IMR-90 (cell line): ENCODE data around the gene PLXNA4. TPM values are rescaled to one million over a fixed set of nuclear protein-coding genes. Genes with fewer than 3 reads are reported as not detected.

Source experiments
- ATAC-seq: fragments of 200-7000 bp; cut with Tn5 transposase; 2 replicates; pipeline ENCODE4 v1.9.1; 2020; ENCODE audit warnings: low read depth, mild to moderate bottlenecking, moderate library complexity
- BruUV-seq: library from RNA; stranded (reverse); fragments of 400-500 nt; replicated peaks from 2 replicates; lab custom pipeline; 2021; lab: Mats Ljungman, UMichigan
- CTCF ChIA-PET: fragments of 300-600 bp; formaldehyde crosslinking; extraction: SDS; loops from one replicate; lab custom pipeline; 2021; ENCODE audit warnings: antibody characterized with exemption; lab: Yijun Ruan, JAX
- POLR2A ChIA-PET: fragments of 300-600 bp; sonication (Branson Sonifier 250); formaldehyde crosslinking; loops from one replicate; lab custom pipeline; 2022; ENCODE audit warnings: antibody characterized with exemption; ENCODE audit not compliant: unreplicated experiment; lab: Charles Lee
- DNase-seq: peaks from one replicate; pipeline ENCODE4 v3.0.0; 2013
- H2AFZ ChIP-seq: replicated peaks from 2 replicates; pipeline ENCODE3; 2013; ENCODE audit warnings: low read length, mild to moderate bottlenecking; ENCODE audit not compliant: poor library complexity
- H2AK5ac ChIP-seq: 2 replicates; pipeline ENCODE4 v1.6.1; 2013; ENCODE audit warnings: low read depth, low read length, inconsistent platforms
- H2AK9ac ChIP-seq: replicated peaks from 2 replicates; pipeline ENCODE3; 2013; ENCODE audit warnings: mild to moderate bottlenecking, low read depth, low read length, moderate library complexity; ENCODE audit not compliant: poor library complexity
- H2BK120ac ChIP-seq: 2 replicates; pipeline ENCODE4 v1.6.1; 2013; ENCODE audit warnings: low read depth, low read length, inconsistent platforms
- H2BK15ac ChIP-seq: 3 replicates; pipeline ENCODE4 v1.6.1; 2013; ENCODE audit warnings: low read depth, low read length, inconsistent platforms
- H2BK20ac ChIP-seq: 2 replicates; pipeline ENCODE4 v1.6.1; 2013; ENCODE audit warnings: low read depth, mild to moderate bottlenecking, inconsistent platforms, low read length, moderate library complexity
- H2BK5ac ChIP-seq: 2 replicates; pipeline ENCODE4 v1.6.1; 2013; ENCODE audit warnings: mild to moderate bottlenecking, low read depth, low read length, inconsistent platforms; ENCODE audit not compliant: poor library complexity, severe bottlenecking
- H3K14ac ChIP-seq: replicated peaks from 2 replicates; pipeline ENCODE4 v1.6.1; 2013; ENCODE audit warnings: low read depth, low read length, inconsistent platforms
- H3K18ac ChIP-seq: 2 replicates; pipeline ENCODE4 v1.6.1; 2013; ENCODE audit warnings: low read depth, low read length, control low read depth
- H3K23ac ChIP-seq: 2 replicates; pipeline ENCODE4 v1.6.1; 2013; ENCODE audit warnings: low read depth, low read length, inconsistent platforms
- H3K27ac ChIP-seq: 2 replicates; pipeline ENCODE4 v1.5.1; 2013; ENCODE audit warnings: mild to moderate bottlenecking, control low read depth, low read length; ENCODE audit not compliant: insufficient read depth
- H3K27me3 ChIP-seq: 2 replicates; pipeline ENCODE4 v1.6.1; 2013; ENCODE audit warnings: low read length; ENCODE audit not compliant: control insufficient read depth, insufficient read depth
- H3K36me3 ChIP-seq: 2 replicates; pipeline ENCODE4 v1.6.1; 2013; ENCODE audit warnings: low read length, mixed read lengths; ENCODE audit not compliant: control insufficient read depth, insufficient read depth
- H3K4ac ChIP-seq: 2 replicates; pipeline ENCODE4 v1.6.1; 2013; ENCODE audit warnings: low read depth, low read length, inconsistent platforms
- H3K4me1 ChIP-seq: 2 replicates; pipeline ENCODE4 v1.6.1; 2013; ENCODE audit warnings: low read length, mixed read lengths; ENCODE audit not compliant: control insufficient read depth, insufficient read depth
- H3K4me2 ChIP-seq: 2 replicates; pipeline ENCODE4 v1.6.1; 2013; ENCODE audit warnings: low read depth, mild to moderate bottlenecking, control low read depth, low read length, moderate library complexity
- H3K4me3 ChIP-seq: 2 replicates; pipeline ENCODE4 v1.5.1; 2013; ENCODE audit warnings: low read depth, mild to moderate bottlenecking, control low read depth, low read length, moderate library complexity; ENCODE audit not compliant: insufficient read depth
- H3K56ac ChIP-seq: 2 replicates; pipeline ENCODE4 v1.6.1; 2013; ENCODE audit warnings: low read length, inconsistent platforms; ENCODE audit not compliant: insufficient read depth; ENCODE audit errors: extremely low read depth
- H3K79me1 ChIP-seq, 2 experiments: 2 replicates each; pipeline ENCODE4 v1.6.1; 2013; ENCODE audit warnings: low read length in 2 of 2, inconsistent platforms in 1 of 2, low read depth in 1 of 2
- H3K9ac ChIP-seq: 2 replicates; pipeline ENCODE4 v1.6.1; 2013; ENCODE audit warnings: low read depth, low read length, control low read depth
- H3K9me1 ChIP-seq: 2 replicates; pipeline ENCODE4 v1.6.1; 2013; ENCODE audit warnings: low read length, inconsistent platforms; ENCODE audit not compliant: insufficient read depth
- H3K9me3 ChIP-seq: 2 replicates; pipeline ENCODE4 v1.6.1; 2013; ENCODE audit warnings: low read length; ENCODE audit not compliant: control insufficient read depth, insufficient read depth
- H4K20me1 ChIP-seq: 2 replicates; pipeline ENCODE4 v1.6.1; 2013; ENCODE audit warnings: low read length, inconsistent platforms; ENCODE audit not compliant: insufficient read depth
- H4K5ac ChIP-seq: 2 replicates; pipeline ENCODE4 v1.6.1; 2013; ENCODE audit warnings: mild to moderate bottlenecking, low read depth, low read length, control low read depth
- H4K8ac ChIP-seq, 2 experiments: 2 replicates each; pipeline ENCODE4 v1.6.1; 2013; ENCODE audit warnings: low read depth in 2 of 2, low read length in 2 of 2, control low read depth in 1 of 2, inconsistent platforms in 1 of 2
- H4K91ac ChIP-seq: 2 replicates; pipeline ENCODE4 v1.6.1; 2013; ENCODE audit warnings: low read depth, low read length, inconsistent platforms; ENCODE audit not compliant: insufficient read depth
- BHLHE40 ChIP-seq: fragments of 150-350 bp; IDR thresholded peaks from 2 replicates; pipeline ENCODE4 v1.6.1; 2016; ENCODE audit warnings: mild to moderate bottlenecking, low read depth, low read length
- CEBPB ChIP-seq: IDR thresholded peaks from 2 replicates; pipeline ENCODE4 v1.6.1; 2012; ENCODE audit warnings: low read depth, low read length, improper control_type of control experiment
- CHD1 ChIP-seq: IDR thresholded peaks from 2 replicates; pipeline ENCODE4 v1.6.1; 2012; ENCODE audit warnings: low read depth, low read length, improper control_type of control experiment
- ELK1 ChIP-seq: fragments of 150-350 bp; IDR thresholded peaks from 2 replicates; pipeline ENCODE4 v1.6.1; 2016; ENCODE audit warnings: low read depth, mild to moderate bottlenecking, low read length, moderate library complexity, borderline replicate concordance
- FOS ChIP-seq: fragments of 150-350 bp; IDR thresholded peaks from 2 replicates; pipeline ENCODE4 v1.6.1; 2016; ENCODE audit warnings: low read depth, low read length
- MAFK ChIP-seq: IDR thresholded peaks from 2 replicates; pipeline ENCODE4 v1.6.1; 2012; ENCODE audit warnings: low read depth, low read length, improper control_type of control experiment
- MAZ ChIP-seq: IDR thresholded peaks from 2 replicates; pipeline ENCODE4 v1.6.1; 2012; ENCODE audit warnings: low read depth, mild to moderate bottlenecking, low read length, improper control_type of control experiment, moderate library complexity, borderline replicate concordance
- MXI1 ChIP-seq: IDR thresholded peaks from 2 replicates; pipeline ENCODE4 v1.6.1; 2012; ENCODE audit warnings: low read depth, mild to moderate bottlenecking, low read length, moderate library complexity, borderline replicate concordance
- NFE2L2 ChIP-seq: fragments of 150-350 bp; IDR thresholded peaks from 2 replicates; pipeline ENCODE4 v1.6.1; 2016; ENCODE audit warnings: low read depth, mild to moderate bottlenecking, low read length
- POLR2A ChIP-seq: IDR thresholded peaks from 2 replicates; pipeline ENCODE4 v1.6.1; 2012; ENCODE audit warnings: mild to moderate bottlenecking, low read depth, low read length
- RAD21 ChIP-seq: IDR thresholded peaks from 2 replicates; pipeline ENCODE4 v1.6.1; 2012; ENCODE audit warnings: low read length, improper control_type of control experiment
- RCOR1 ChIP-seq: IDR thresholded peaks from 2 replicates; pipeline ENCODE4 v1.6.1; 2012; ENCODE audit warnings: mild to moderate bottlenecking, low read length, improper control_type of control experiment; ENCODE audit not compliant: insufficient replicate concordance
- RFX5 ChIP-seq: IDR thresholded peaks from 2 replicates; pipeline ENCODE4 v1.8.0; 2012; ENCODE audit warnings: low read depth, mild to moderate bottlenecking, low read length, moderate library complexity
- SMC3 ChIP-seq: fragments of 150-350 bp; IDR thresholded peaks from 2 replicates; pipeline ENCODE4 v1.6.1; 2016; ENCODE audit warnings: low read depth, mild to moderate bottlenecking, antibody characterized with exemption, low read length, moderate library complexity
- WGBS, 2 experiments: methylation state at CpG; one replicate each; pipeline versions ENCODE4 v1.1.5 to v1.1.7; 2013; ENCODE audit warnings: missing lambda C conversion rate in 2 of 2; ENCODE audit not compliant: insufficient read length in 1 of 2; ENCODE audit errors: extremely low coverage in 2 of 2; 5-methylcytosine and 5-hydroxymethylcytosine counted together
- dilution Hi-C: fragments of 300-500 bp; cut with HindIII; formaldehyde crosslinking; loops from one replicate; pipeline ENCODE4 v1.14.3; 2018; ENCODE audit warnings: low sequenced_read_pairs; ENCODE audit not compliant: unreplicated experiment
- in situ Hi-C: fragments of 300-500 bp; cut with MboI; formaldehyde crosslinking; loops from 3 replicates; pipeline ENCODE4 v1.14.3; 2019; ENCODE audit warnings: low sequenced_read_pairs, inconsistent platforms, mixed read lengths
- intact Hi-C: fragments of 100-400 bp; cut with micrococcal nuclease; formaldehyde crosslinking; loops from 2 replicates; pipeline ENCODE4 v1.10.0; 2022
- polyA plus RNA-seq, 3 experiments: library from polyadenylated mRNA; depleted of rRNA; stranded (reverse); fragments of >200 nt; gene quantifications; 2 replicates each; pipeline ENCODE4 v1.2.3, GENCODE V29; 2012; ENCODE audit warnings: low replicate concordance in 1 of 3
- total RNA-seq: library from RNA; depleted of rRNA; stranded (reverse); fragments of >200 nt; gene quantifications from 2 replicates; pipeline ENCODE4 v1.2.3, GENCODE V29; 2012
- TF ChIP-seq, protein P1 (sequence below): conservative IDR thresholded peaks from 2 replicates; pipeline ENCODE4 v1.5.1; 2012; ENCODE audit warnings: mild to moderate bottlenecking, low read depth, low read length, improper control_type of control experiment
- TF ChIP-seq, protein P2 (sequence below): fragments of 150-350 bp; IDR thresholded peaks from 2 replicates; pipeline ENCODE4 v1.6.1; 2017; ENCODE audit warnings: mild to moderate bottlenecking, antibody characterized with exemption, low read length, low read depth

Gene PLXNA4
- total and polyA plus RNA-seq, 2 of the 4 experiments (the other 2 are of a cell fraction) = under 0.01 TPM

DNA sequence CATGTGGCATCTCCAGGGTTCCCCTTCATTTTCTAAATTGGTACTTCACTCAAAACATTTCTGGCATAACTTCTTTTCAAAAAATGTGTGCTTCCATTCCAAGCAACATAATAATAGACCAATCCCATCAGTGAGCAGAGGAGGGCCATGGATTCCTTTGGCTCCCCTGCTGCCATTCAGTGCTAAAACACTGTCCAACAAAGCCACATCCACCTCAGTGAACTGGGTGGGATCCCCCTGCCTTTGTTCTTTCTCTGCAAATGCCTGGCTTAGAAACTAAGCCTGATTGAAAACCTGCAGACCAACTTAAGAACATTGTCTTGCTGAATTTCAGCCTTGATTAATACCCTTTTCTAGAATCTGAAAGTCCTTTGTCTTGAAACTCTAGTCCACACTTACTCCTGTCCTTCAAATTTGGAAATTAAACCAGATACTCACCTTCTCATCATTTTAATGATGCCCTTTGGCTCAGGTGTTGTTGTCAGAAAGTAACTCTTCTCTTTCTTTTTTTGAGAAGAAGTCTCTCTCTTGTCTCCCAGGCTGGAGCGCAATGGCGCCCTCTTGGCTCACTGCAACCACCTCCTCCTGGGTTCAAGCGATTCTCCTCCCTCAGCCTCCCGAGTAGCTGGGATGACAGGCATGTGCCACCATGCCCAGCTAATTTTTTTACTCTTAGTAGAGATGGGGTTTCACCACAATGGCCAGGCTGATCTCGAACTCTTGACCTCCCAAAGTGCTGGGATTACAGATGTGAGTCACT is 132.3 kb downstream of the PLXNA4 start:
- Histone ChIP-seq H4K20me1 (no peaks in the 10 kb centered on the region), H2BK5ac (no peak overlapping the region), H3K4me1 (no peaks in the 10 kb centered on the region), H3K4me2 (no peak overlapping the region), H3K9ac (no peak overlapping the region), H4K91ac (no peak overlapping the region), H3K9me3 (no peaks in the 10 kb centered on the region), H3K79me1 (no peaks in the 10 kb centered on the region), H2AK9ac (no peak overlapping the region), H4K8ac (no peak overlapping the region), H3K4ac (no peak overlapping the region), H3K14ac (no peak overlapping the region), H2AFZ (no peak overlapping the region), H2BK20ac (no peak overlapping the region), H2BK120ac (no peak overlapping the region), H4K5ac (no peak overlapping the region), H3K9me1 (no peaks in the 10 kb centered on the region), H3K18ac (no peak overlapping the region), H2AK5ac (no peak overlapping the region), H3K36me3 (no peaks in the 10 kb centered on the region), H2BK15ac (no peak overlapping the region), H3K27me3 (no peaks in the 10 kb centered on the region), H3K27ac (no peak overlapping the region), H3K23ac (no peak overlapping the region), H3K4me3 (no peak overlapping the region), H3K56ac (no peak overlapping the region)
- TF ChIP-seq CEBPB (no peak), NFE2L2 (no peak), RCOR1 (no peak), RAD21 (no peak), POLR2A (no peak), SMC3 (no peak), CHD1 (no peak), BHLHE40 (no peak), MAZ (no peak), MXI1 (no peak), ELK1 (no peak), MAFK (no peak), RFX5 (no peak), FOS (no peak)
- TF ChIP-seq, protein P1, sequence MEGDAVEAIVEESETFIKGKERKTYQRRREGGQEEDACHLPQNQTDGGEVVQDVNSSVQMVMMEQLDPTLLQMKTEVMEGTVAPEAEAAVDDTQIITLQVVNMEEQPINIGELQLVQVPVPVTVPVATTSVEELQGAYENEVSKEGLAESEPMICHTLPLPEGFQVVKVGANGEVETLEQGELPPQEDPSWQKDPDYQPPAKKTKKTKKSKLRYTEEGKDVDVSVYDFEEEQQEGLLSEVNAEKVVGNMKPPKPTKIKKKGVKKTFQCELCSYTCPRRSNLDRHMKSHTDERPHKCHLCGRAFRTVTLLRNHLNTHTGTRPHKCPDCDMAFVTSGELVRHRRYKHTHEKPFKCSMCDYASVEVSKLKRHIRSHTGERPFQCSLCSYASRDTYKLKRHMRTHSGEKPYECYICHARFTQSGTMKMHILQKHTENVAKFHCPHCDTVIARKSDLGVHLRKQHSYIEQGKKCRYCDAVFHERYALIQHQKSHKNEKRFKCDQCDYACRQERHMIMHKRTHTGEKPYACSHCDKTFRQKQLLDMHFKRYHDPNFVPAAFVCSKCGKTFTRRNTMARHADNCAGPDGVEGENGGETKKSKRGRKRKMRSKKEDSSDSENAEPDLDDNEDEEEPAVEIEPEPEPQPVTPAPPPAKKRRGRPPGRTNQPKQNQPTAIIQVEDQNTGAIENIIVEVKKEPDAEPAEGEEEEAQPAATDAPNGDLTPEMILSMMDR = no peak
- TF ChIP-seq, protein P2, sequence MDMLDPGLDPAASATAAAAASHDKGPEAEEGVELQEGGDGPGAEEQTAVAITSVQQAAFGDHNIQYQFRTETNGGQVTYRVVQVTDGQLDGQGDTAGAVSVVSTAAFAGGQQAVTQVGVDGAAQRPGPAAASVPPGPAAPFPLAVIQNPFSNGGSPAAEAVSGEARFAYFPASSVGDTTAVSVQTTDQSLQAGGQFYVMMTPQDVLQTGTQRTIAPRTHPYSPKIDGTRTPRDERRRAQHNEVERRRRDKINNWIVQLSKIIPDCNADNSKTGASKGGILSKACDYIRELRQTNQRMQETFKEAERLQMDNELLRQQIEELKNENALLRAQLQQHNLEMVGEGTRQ = no peak
- no peak for DNase-seq
- intact Hi-C loops (no loop called here), in situ Hi-C loops (no loop called here), dilution Hi-C loops (no loop called here)
- ChIA-PET CTCF (no interaction called here), POLR2A (no interaction called here)
- BruUV-seq = no TSS peak
- ATAC-seq = no peak
- no CpG with 5 or more reads among the region's 5 CpGs for WGBS, 2 experiments
